DOHH2 (cell line): ENCODE data around the gene CDK19.

ENCODE experiments used
- H3F3A ChIP-seq: fragments of 200-600 bp; sonication (generic), shearing (Covaris generic); 2 replicates; pipeline ENCODE4 v1.6.0; 2016; ENCODE audit warnings: antibody characterized with exemption, mild to moderate bottlenecking; ENCODE audit not compliant: control insufficient read depth, insufficient read depth
- H3K27ac ChIP-seq: fragments of 200-600 bp; sonication (generic); 2 replicates; pipeline ENCODE4 v1.5.1; 2014; ENCODE audit warnings: low read depth, mild to moderate bottlenecking, low read length, moderate library complexity
- H3K27me3 ChIP-seq: fragments of 200-600 bp; sonication (generic); 2 replicates; pipeline ENCODE4 v1.6.1; 2014; ENCODE audit warnings: mild to moderate bottlenecking, low read length, mixed read lengths; ENCODE audit not compliant: control insufficient read depth
- H3K36me3 ChIP-seq: fragments of 200-600 bp; sonication (generic); 2 replicates; pipeline ENCODE4 v1.6.1; 2014; ENCODE audit warnings: mild to moderate bottlenecking, low read length, moderate library complexity, mixed read lengths; ENCODE audit not compliant: control insufficient read depth
- H3K4me1 ChIP-seq: fragments of 200-600 bp; sonication (generic); 2 replicates; pipeline ENCODE4 v1.6.1; 2014; ENCODE audit warnings: mild to moderate bottlenecking, low read length, mixed read lengths; ENCODE audit not compliant: control insufficient read depth
- H3K4me2 ChIP-seq: fragments of 200-600 bp; sonication (generic); 2 replicates; pipeline ENCODE4 v1.6.0; 2014; ENCODE audit warnings: mild to moderate bottlenecking, low read length, moderate library complexity
- H3K4me3 ChIP-seq: fragments of 200-600 bp; sonication (generic); 2 replicates; pipeline ENCODE4 v1.5.1; 2014; ENCODE audit warnings: mild to moderate bottlenecking, low read length, mixed read lengths
- H3K79me2 ChIP-seq: fragments of 200-600 bp; sonication (generic); 2 replicates; pipeline ENCODE4 v1.6.1; 2014; ENCODE audit warnings: mild to moderate bottlenecking, low read length, mixed read lengths; ENCODE audit not compliant: control insufficient read depth
- H3K9me2 ChIP-seq: fragments of 200-600 bp; sonication (generic); replicated peaks from 2 replicates; pipeline ENCODE4 v1.6.1; 2014; ENCODE audit warnings: mild to moderate bottlenecking, low read length, mixed read lengths; ENCODE audit not compliant: control insufficient read depth
- H3K9me3 ChIP-seq: fragments of 200-600 bp; sonication (generic); 2 replicates; pipeline ENCODE4 v1.6.1; 2014; ENCODE audit warnings: antibody characterized with exemption, low read length, mixed read lengths; ENCODE audit not compliant: control insufficient read depth, insufficient read depth
- H4K20me1 ChIP-seq: fragments of 200-600 bp; sonication (generic); 2 replicates; pipeline ENCODE4 v1.6.0; 2014; ENCODE audit warnings: low read depth, mild to moderate bottlenecking, antibody characterized with exemption, low read length, moderate library complexity; ENCODE audit not compliant: control insufficient read depth, insufficient read depth
- EZH2phosphoT487 ChIP-seq: fragments of 200-600 bp; sonication (generic); IDR thresholded peaks from 2 replicates; pipeline ENCODE4 v1.6.1; 2017; ENCODE audit warnings: borderline replicate concordance, mild to moderate bottlenecking, antibody characterized with exemption, low read length, moderate library complexity, mixed read lengths
- TF ChIP-seq, protein P1 (sequence below): fragments of 200-600 bp; sonication (generic); IDR thresholded peaks from one replicate; pipeline ENCODE4 v1.5.1; 2014; ENCODE audit warnings: antibody characterized with exemption, mild to moderate bottlenecking, low read depth, low read length; ENCODE audit not compliant: poor library complexity, severe bottlenecking

The CDK19 gene

GRCh38 chr6:110615722-110616121 lies 199.5 kb downstream of the CDK19 start:
- no peaks in the 10 kb centered on the region for H3K4me1 ChIP-seq
- no peak overlapping the region for H3K4me3 ChIP-seq
- no peaks in the 10 kb centered on the region for H3K79me2 ChIP-seq
- H3K9me2 ChIP-seq: no peaks in the 10 kb centered on the region
- H3K27me3 ChIP-seq: no peaks in the 10 kb centered on the region
- H3K27ac ChIP-seq: no peak overlapping the region
- no peaks in the 10 kb centered on the region for H3F3A ChIP-seq
- no peak for TF ChIP-seq EZH2phosphoT487
- TF ChIP-seq, protein P1, sequence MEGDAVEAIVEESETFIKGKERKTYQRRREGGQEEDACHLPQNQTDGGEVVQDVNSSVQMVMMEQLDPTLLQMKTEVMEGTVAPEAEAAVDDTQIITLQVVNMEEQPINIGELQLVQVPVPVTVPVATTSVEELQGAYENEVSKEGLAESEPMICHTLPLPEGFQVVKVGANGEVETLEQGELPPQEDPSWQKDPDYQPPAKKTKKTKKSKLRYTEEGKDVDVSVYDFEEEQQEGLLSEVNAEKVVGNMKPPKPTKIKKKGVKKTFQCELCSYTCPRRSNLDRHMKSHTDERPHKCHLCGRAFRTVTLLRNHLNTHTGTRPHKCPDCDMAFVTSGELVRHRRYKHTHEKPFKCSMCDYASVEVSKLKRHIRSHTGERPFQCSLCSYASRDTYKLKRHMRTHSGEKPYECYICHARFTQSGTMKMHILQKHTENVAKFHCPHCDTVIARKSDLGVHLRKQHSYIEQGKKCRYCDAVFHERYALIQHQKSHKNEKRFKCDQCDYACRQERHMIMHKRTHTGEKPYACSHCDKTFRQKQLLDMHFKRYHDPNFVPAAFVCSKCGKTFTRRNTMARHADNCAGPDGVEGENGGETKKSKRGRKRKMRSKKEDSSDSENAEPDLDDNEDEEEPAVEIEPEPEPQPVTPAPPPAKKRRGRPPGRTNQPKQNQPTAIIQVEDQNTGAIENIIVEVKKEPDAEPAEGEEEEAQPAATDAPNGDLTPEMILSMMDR: no peak
- H4K20me1 ChIP-seq: no peaks in the 10 kb centered on the region
- H3K4me2 ChIP-seq: no peak overlapping the region
- H3K36me3 ChIP-seq: peaks cover 13% of the 10 kb centered on the region; the same call in 1 of the 2 replicates
- no peaks in the 10 kb centered on the region for H3K9me3 ChIP-seq

GRCh38 chr6:110614586-110614985 lies 200.7 kb downstream of the CDK19 start:
- H3K9me2 ChIP-seq: no peaks in the 10 kb centered on the region
- H3K27me3 ChIP-seq: no peaks in the 10 kb centered on the region
- no peaks in the 10 kb centered on the region for H4K20me1 ChIP-seq
- H3K4me2 ChIP-seq: no peak overlapping the region
- peaks cover 10% of the 10 kb centered on the region; the same call in 1 of the 2 replicates for H3K36me3 ChIP-seq
- no peaks in the 10 kb centered on the region for H3K9me3 ChIP-seq
- H3K4me3 ChIP-seq: no peak overlapping the region
- H3K79me2 ChIP-seq: no peaks in the 10 kb centered on the region
- H3K27ac ChIP-seq: no peak overlapping the region
- no peak for TF ChIP-seq EZH2phosphoT487
- TF ChIP-seq, protein P1: no peak
- H3K4me1 ChIP-seq: no peaks in the 10 kb centered on the region
- H3F3A ChIP-seq: no peaks in the 10 kb centered on the region

DNA sequence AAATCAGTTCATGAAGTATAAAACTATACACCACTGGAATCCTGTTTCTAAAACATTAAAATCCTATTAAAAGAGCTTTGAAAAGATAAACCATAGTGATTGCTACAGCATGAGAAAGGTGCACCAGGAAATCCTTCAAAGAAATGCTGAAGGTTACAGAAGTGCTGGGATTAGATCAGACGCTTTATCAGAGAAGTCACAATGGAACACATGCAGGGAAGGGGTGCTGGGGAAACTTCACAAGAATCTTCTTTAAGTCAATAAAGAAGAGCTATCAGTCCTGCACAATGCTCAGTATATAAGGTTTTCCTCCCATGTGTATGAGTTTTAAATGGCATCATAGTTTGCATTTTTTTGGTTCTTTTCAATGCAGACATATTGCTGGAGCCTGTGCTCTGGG lies 201.2 kb downstream of the CDK19 start:
- H3K27me3 ChIP-seq: no peaks in the 10 kb centered on the region
- H3K4me3 ChIP-seq: no peak overlapping the region
- H3K79me2 ChIP-seq: no peaks in the 10 kb centered on the region
- H4K20me1 ChIP-seq: no peaks in the 10 kb centered on the region
- no peak overlapping the region for H3K4me2 ChIP-seq
- H3K9me3 ChIP-seq: no peaks in the 10 kb centered on the region
- no peak overlapping the region for H3K27ac ChIP-seq
- H3K9me2 ChIP-seq: no peaks in the 10 kb centered on the region
- no peak for TF ChIP-seq EZH2phosphoT487
- TF ChIP-seq, protein P1: no peak
- no peaks in the 10 kb centered on the region for H3K4me1 ChIP-seq
- peaks cover 10% of the 10 kb centered on the region; the same call in 1 of the 2 replicates for H3K36me3 ChIP-seq
- H3F3A ChIP-seq: no peaks in the 10 kb centered on the region

DNA sequence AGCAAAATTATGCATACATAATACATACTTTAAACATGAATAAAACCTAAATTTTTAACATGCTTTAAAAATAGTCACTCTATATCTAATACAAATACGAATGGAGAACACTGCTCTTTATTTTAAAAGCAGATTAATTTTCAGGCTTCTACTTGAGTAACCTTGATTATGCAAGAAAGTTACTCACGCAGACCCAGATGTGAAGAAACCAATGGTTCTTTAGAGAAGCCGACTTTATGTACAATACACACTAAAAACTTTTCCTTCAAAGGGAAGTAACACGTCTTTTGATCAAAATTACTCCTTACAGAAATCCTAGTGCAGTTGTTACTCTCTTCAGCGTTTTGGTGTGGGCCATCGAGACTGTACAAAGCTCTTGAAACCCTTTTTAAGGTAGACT lies 201.9 kb downstream of the CDK19 start:
- peaks cover 10% of the 10 kb centered on the region; the same call in 1 of the 2 replicates for H3K36me3 ChIP-seq
- H3K4me2 ChIP-seq: no peak overlapping the region
- H3K9me2 ChIP-seq: no peaks in the 10 kb centered on the region
- no peak overlapping the region for H3K27ac ChIP-seq
- H3K4me1 ChIP-seq: no peaks in the 10 kb centered on the region
- H3K79me2 ChIP-seq: no peaks in the 10 kb centered on the region
- H4K20me1 ChIP-seq: no peaks in the 10 kb centered on the region
- TF ChIP-seq, protein P1: no peak
- no peak overlapping the region for H3K4me3 ChIP-seq
- H3K27me3 ChIP-seq: no peaks in the 10 kb centered on the region
- no peaks in the 10 kb centered on the region for H3F3A ChIP-seq
- no peaks in the 10 kb centered on the region for H3K9me3 ChIP-seq
